CD4-positive, alpha-beta T cell treated with Interleukin-4 for 1 hour (primary cell): Measurements from ENCODE around the gene F5.
A peak's percentile ranks its signal among the peaks of the same experiment; 100 is the strongest.

Experiments used
- DNase-seq, 2 donors: peaks; one replicate each; pipeline ENCODE4 v3.0.0-alpha.2; 2020 to 2022

The F5 gene

GRCh38 chr1:169475806-169476387 is 110.4 kb downstream of the F5 start:
- no peak for DNase-seq

GRCh38 chr1:169474302-169474995 is 111.8 kb downstream of the F5 start:
- DNase-seq = no peak

- no peak for DNase-seq
These were observed 112.9 kb downstream of the F5 start for GRCh38 chr1:169473347-169473746.

GRCh38 chr1:169472738-169473137 is 113.5 kb downstream of the F5 start:
- DNase-seq = no peak

- DNase-seq = no peak
These were observed 117.3 kb downstream of the F5 start for GRCh38 chr1:169468982-169469381.

GRCh38 chr1:169466259-169467230 is 119.7 kb downstream of the F5 start:
- DNase-seq = peak in 1 of 2 donors; percentile 41

GRCh38 chr1:169465281-169465680 is 121.0 kb downstream of the F5 start:
- no peak for DNase-seq
